OCI-LY7 (cell line): ENCODE results near the gene LGI1.

Source experiments
- EZH2phosphoT487 ChIP-seq: fragments of 200-600 bp; sonication (generic); IDR thresholded peaks from 2 replicates; pipeline ENCODE4 v1.6.1; 2018; ENCODE audit warnings: low read depth, borderline replicate concordance, mild to moderate bottlenecking, mixed run types, antibody characterized with exemption, low read length, moderate library complexity, mixed read lengths
- TF ChIP-seq, protein P1 (sequence below): fragments of 200-600 bp; sonication (generic); conservative IDR thresholded peaks from 2 replicates; pipeline ENCODE4 v1.5.1; 2014; ENCODE audit warnings: mild to moderate bottlenecking, antibody characterized with exemption, low read length, moderate library complexity, mixed read lengths

DNA sequence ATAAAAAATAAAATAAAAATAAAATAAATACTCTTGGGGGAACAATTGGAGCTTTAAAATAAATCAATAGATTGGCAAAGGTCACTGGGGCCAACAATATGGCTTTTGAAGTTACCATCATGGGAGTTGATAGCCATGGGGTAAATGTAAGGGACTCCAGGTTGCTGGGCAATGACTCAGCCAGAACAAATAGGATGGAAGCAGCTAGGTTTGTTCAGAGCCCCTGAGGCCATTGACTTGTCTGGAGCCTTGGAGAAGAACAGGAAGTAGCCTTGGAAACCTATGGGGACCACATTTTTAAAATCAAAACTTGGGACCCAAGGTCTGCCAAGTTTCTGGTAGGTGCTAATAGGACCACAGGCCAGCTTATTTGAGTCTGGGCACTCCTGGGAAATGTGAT is 35.2 kb upstream of the LGI1 start:
- TF ChIP-seq, protein P1, sequence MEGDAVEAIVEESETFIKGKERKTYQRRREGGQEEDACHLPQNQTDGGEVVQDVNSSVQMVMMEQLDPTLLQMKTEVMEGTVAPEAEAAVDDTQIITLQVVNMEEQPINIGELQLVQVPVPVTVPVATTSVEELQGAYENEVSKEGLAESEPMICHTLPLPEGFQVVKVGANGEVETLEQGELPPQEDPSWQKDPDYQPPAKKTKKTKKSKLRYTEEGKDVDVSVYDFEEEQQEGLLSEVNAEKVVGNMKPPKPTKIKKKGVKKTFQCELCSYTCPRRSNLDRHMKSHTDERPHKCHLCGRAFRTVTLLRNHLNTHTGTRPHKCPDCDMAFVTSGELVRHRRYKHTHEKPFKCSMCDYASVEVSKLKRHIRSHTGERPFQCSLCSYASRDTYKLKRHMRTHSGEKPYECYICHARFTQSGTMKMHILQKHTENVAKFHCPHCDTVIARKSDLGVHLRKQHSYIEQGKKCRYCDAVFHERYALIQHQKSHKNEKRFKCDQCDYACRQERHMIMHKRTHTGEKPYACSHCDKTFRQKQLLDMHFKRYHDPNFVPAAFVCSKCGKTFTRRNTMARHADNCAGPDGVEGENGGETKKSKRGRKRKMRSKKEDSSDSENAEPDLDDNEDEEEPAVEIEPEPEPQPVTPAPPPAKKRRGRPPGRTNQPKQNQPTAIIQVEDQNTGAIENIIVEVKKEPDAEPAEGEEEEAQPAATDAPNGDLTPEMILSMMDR, result no peak
- no peak for TF ChIP-seq EZH2phosphoT487
